Fibroblast of lung (primary cell): ENCODE data around the gene PER2. TPM values are rescaled to one million over a fixed set of nuclear protein-coding genes. Genes with fewer than 3 reads are reported as not detected.

Source experiments
- DNase-seq, 2 donors: peaks; one replicate each; pipeline versions ENCODE4 v3.0.0 to v3.0.0-alpha.2; 2010; ENCODE audit warnings: low read depth in 2 of 2
- H2AFZ ChIP-seq: 2 replicates; pipeline ENCODE4 v1.5.1; 2012; ENCODE audit warnings: low read length, control low read depth, inconsistent platforms
- H3K27ac ChIP-seq: 2 replicates; pipeline ENCODE4 v1.5.1; 2011; ENCODE audit warnings: low read length, control low read depth; ENCODE audit not compliant: insufficient read depth
- H3K27me3 ChIP-seq: 2 replicates; pipeline ENCODE4 v1.5.1; 2011; ENCODE audit warnings: mild to moderate bottlenecking, low read length; ENCODE audit not compliant: control insufficient read depth, insufficient read depth
- H3K36me3 ChIP-seq: 2 replicates; pipeline ENCODE4 v1.5.1; 2011; ENCODE audit warnings: low read length; ENCODE audit not compliant: control insufficient read depth, insufficient read depth
- H3K4me1 ChIP-seq: 2 replicates; pipeline ENCODE4 v1.5.1; 2011; ENCODE audit warnings: low read length; ENCODE audit not compliant: control insufficient read depth, insufficient read depth; ENCODE audit errors: extremely low read depth
- H3K4me2 ChIP-seq: 2 replicates; pipeline ENCODE4 v1.5.1; 2011; ENCODE audit warnings: low read length, control low read depth; ENCODE audit not compliant: insufficient read depth; ENCODE audit errors: extremely low read depth
- H3K4me3 ChIP-seq, 4 experiments: fragments of 200-600 bp in 1 of 4; sonication (generic) in 1 of 4; replicated peaks in 1 of 4; 2 replicates each; pipeline ENCODE4 v1.5.1; 2011 to 2016; ENCODE audit warnings: low read length in 4 of 4, low read depth in 3 of 4, mild to moderate bottlenecking in 3 of 4, control low read depth in 2 of 4, inconsistent platforms in 1 of 4, mixed read lengths in 1 of 4; ENCODE audit not compliant: insufficient read depth in 1 of 4; ENCODE audit errors: control extremely low read depth in 1 of 4
- H3K79me2 ChIP-seq: 2 replicates; pipeline ENCODE4 v1.5.1; 2012; ENCODE audit warnings: mild to moderate bottlenecking, low read length, inconsistent platforms; ENCODE audit not compliant: control insufficient read depth, insufficient read depth
- H3K9ac ChIP-seq: 2 replicates; pipeline ENCODE4 v1.5.1; 2011; ENCODE audit warnings: mild to moderate bottlenecking, low read length, control low read depth; ENCODE audit not compliant: insufficient read depth
- H3K9me3 ChIP-seq: 2 replicates; pipeline ENCODE4 v1.5.1; 2012; ENCODE audit warnings: low read depth, low read length; ENCODE audit not compliant: control insufficient read depth, insufficient read depth
- H4K20me1 ChIP-seq: 2 replicates; pipeline ENCODE4 v1.5.1; 2011; ENCODE audit warnings: low read length; ENCODE audit not compliant: control insufficient read depth, insufficient read depth; ENCODE audit errors: extremely low read depth
- CTCF ChIP-seq, 2 donors: IDR thresholded peaks in 1 of 2; conservative IDR thresholded peaks in 1 of 2; 1 replicate in 1 of 2; 2 replicates in 1 of 2; pipeline ENCODE4 v1.5.1; 2011 to 2012; ENCODE audit warnings: low read length in 2 of 2, control low read depth in 1 of 2, inconsistent platforms in 1 of 2, low read depth in 1 of 2, mild to moderate bottlenecking in 1 of 2
- EZH2 ChIP-seq: IDR thresholded peaks from 2 replicates; pipeline ENCODE4 v1.5.1; 2012; ENCODE audit warnings: low read length, control low read depth, mild to moderate bottlenecking; ENCODE audit errors: missing control alignments
- polyA plus RNA-seq, 2 donors: library from polyadenylated mRNA; depleted of rRNA in 1 of 2; stranded (reverse) in 1 of 2; unstranded in 1 of 2; fragments of >200 nt; gene quantifications; 2 replicates each; pipeline ENCODE4 v1.2.1, GENCODE V29; 2011 to 2012; ENCODE audit warnings: missing spikeins in 1 of 2
- total RNA-seq: library from RNA; depleted of rRNA; stranded (reverse); fragments of >200 nt; gene quantifications from 2 replicates; pipeline ENCODE4 v1.2.1, GENCODE V29; 2014

Gene PER2
- total and polyA plus RNA-seq, 2 donors (not counting 1 experiment from before 2014, with no cell fraction given): 1.9 to 4.6 TPM

- Histone ChIP-seq H3K79me2 (no peaks in the 10 kb centered on the region), H3K27ac (peak overlapping the region; percentile 69)
Measured at GRCh38 chr2:238263204-238264071, 25.0 kb downstream of the PER2 start.

DNA sequence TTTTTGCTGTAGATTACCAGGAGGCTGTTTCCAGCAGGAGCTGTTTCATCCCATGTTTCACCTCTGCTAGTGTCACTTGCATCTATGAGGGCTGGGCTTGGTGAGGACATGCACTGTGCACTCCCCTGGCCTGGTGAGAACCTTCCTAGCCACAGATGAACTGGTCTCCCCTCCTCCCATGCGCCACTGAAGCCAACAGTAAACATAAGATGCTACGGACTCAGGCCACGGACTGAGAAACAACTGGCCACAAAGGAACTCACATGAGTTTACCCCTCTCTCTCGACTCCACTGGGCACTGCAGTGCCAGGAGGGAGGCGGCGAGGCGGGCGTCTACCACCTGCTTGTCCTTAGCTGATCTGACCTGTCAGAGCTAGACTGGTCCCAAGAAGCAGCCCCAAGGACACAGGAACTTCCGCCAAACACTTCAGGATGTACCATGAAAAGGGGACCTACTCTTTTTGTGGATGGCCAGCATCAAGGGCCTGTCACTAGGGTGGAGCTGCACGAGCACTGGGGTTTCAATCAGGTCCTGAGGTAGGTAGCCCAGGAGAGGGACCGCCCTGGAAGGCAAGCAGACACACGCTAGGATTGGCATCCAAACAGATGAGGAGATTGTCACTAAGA, 25.8 kb downstream of the PER2 start:
- TF ChIP-seq CTCF (conservative IDR thresholded peaks at IDR 0.05 in 1 of 2, IDR thresholded peaks at IDR 0.05 in 1 of 2; ENCODE audit: low read depth in 1 of 2, low read length in 2 of 2): no peak

More at GRCh38 chr2:238263204-238264071, 25.0 kb downstream of the PER2 start:
- peak; percentile 84 to 96 for DNase-seq
- Histone ChIP-seq H3K27me3 (no peaks in the 10 kb centered on the region), H2AFZ (peak overlapping the region; percentile 74), H3K4me2 (peak overlapping the region; percentile 54), H3K9me3 (no peaks in the 10 kb centered on the region), H4K20me1 (no peaks in the 10 kb centered on the region), H3K4me3 (no peak overlapping the region), H3K9ac (no peak overlapping the region), H3K36me3 (peaks cover 4% of the 10 kb centered on the region), H3K4me1 (peaks cover 3% of the 10 kb centered on the region)
- peak; percentile 73 to 80 for TF ChIP-seq CTCF (conservative IDR thresholded peaks at IDR 0.05 in 1 of 2, IDR thresholded peaks at IDR 0.05 in 1 of 2; ENCODE audit: low read depth in 1 of 2, low read length in 2 of 2)
- no peak for TF ChIP-seq EZH2

GRCh38 chr2:238261718-238262375, 26.6 kb downstream of the PER2 start:
- H3K36me3 ChIP-seq: peaks cover 6% of the 10 kb centered on the region
- H3K9ac ChIP-seq: no peak overlapping the region

More for the DNA sequence above, 25.8 kb downstream of the PER2 start:
- H3K27me3 ChIP-seq: no peaks in the 10 kb centered on the region
- H3K27ac ChIP-seq: no peak overlapping the region
- peaks cover 3% of the 10 kb centered on the region for H3K4me1 ChIP-seq
- H3K4me2 ChIP-seq: no peak overlapping the region
- no peaks in the 10 kb centered on the region for H3K9me3 ChIP-seq
- H3K9ac ChIP-seq: no peak overlapping the region
- peaks cover 6% of the 10 kb centered on the region for H3K36me3 ChIP-seq
- no peaks in the 10 kb centered on the region for H4K20me1 ChIP-seq
- H3K4me3 ChIP-seq: no peak overlapping the region
- no peak overlapping the region for H2AFZ ChIP-seq
- DNase-seq: no peak
- H3K79me2 ChIP-seq: no peaks in the 10 kb centered on the region

More at GRCh38 chr2:238261718-238262375, 26.6 kb downstream of the PER2 start:
- no peak for TF ChIP-seq EZH2
- TF ChIP-seq CTCF (conservative IDR thresholded peaks at IDR 0.05 in 1 of 2, IDR thresholded peaks at IDR 0.05 in 1 of 2; ENCODE audit: low read depth in 1 of 2, low read length in 2 of 2): no peak
- H3K4me1 ChIP-seq: peaks cover 3% of the 10 kb centered on the region
- no peak overlapping the region for H3K4me3 ChIP-seq
- no peak overlapping the region for H3K27ac ChIP-seq
- H3K27me3 ChIP-seq: no peaks in the 10 kb centered on the region
- no peak for DNase-seq
- H3K79me2 ChIP-seq: no peaks in the 10 kb centered on the region
- no peak overlapping the region for H2AFZ ChIP-seq
- H4K20me1 ChIP-seq: no peaks in the 10 kb centered on the region
- no peaks in the 10 kb centered on the region for H3K9me3 ChIP-seq
- no peak overlapping the region for H3K4me2 ChIP-seq
